Measurements from ENCODE around the gene DLX4. TPM values are rescaled to one million over a fixed set of nuclear protein-coding genes. Genes with fewer than 3 reads are reported as not detected.

DLX4 gene
- total and polyA plus RNA-seq, 2 donors (not counting 1 experiment from before 2014, with no cell fraction given) = 0.17 to 0.88 TPM

DNA sequence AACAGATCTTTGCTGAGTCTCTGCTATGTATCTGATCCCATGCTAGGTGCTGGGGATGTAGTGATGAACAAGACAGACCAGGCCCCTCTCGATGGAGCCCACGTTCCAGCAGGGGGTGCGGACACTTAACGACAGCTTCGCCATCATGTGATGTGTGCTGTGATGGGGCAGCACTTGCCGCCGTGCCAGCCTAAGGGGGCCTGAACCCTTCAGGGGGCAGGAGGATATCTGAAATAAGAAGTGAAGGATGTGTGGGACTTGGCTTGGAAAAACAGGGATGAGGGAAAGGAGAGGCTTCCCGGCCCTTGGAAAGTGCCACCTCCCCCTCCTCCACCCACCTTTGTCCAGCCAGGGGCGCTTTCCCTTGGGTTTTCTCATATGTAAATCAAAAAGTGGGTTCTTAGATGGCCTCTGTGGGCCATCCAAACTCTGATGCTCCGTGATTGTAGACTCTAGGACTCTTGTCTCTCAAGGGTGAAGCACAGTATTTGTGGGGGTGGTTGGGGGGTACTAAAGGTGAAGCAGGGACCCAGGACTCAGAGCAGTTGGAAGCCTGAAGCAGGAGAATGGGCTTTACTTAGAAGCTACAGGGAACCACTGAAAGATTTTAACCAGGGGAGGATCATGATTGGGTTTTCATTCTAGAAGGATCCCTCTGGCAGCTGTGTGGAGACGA, 30.0 kb downstream of the DLX4 start:
- ChIA-PET CTCF (interaction anchor here (0.5 to 7.0 kb wide), 40 partner anchors 7 to 503 kb away, joined by 3 to 186 read pairs (median 6); partner anchors contain the start of genes ITGA3, PDK2 and TAC4), POLR2A (interaction anchor here (1.0 to 1.2 kb wide), 2 partner anchors 8 to 30 kb away, joined by 3 read pairs; no protein-coding TSS in a partner anchor)
- DNase-seq (no peak), ATAC-seq (ENCODE audit: low read depth) (no peak)
- Histone ChIP-seq H3K27ac (ENCODE audit: low read length in 2 of 2) (no peak overlapping the region), H3K79me2 (ENCODE audit: control insufficient read depth, insufficient read depth, low read length) (no peaks in the 10 kb centered on the region), H3K4me3 (ENCODE audit: control extremely low read depth in 1 of 5, extremely low read depth in 1 of 5, insufficient read depth in 1 of 5, low read depth in 2 of 5, low read length in 4 of 5) (no peak overlapping the region), H2AFZ (ENCODE audit: insufficient read depth, low read depth, low read length, poor library complexity, severe bottlenecking) (peak overlapping the region; percentile 32), H4K20me1 (ENCODE audit: control insufficient read depth, insufficient read depth, low read length, poor library complexity, severe bottlenecking) (no peaks in the 10 kb centered on the region), H3K9ac (ENCODE audit: low read length) (no peak overlapping the region), H3K9me3 (ENCODE audit: control extremely low read depth in 1 of 3, control insufficient read depth in 2 of 3, insufficient read depth in 1 of 3, low read length in 2 of 3) (peaks cover 0 to 20% (median 0%) of the 10 kb centered on the region in 3 donors), H3K36me3 (replicated peaks in 1 of 2; ENCODE audit: control extremely low read depth in 1 of 2, control insufficient read depth in 1 of 2, extremely low read depth in 1 of 2, insufficient read depth in 2 of 2, low read length in 1 of 2) (no peaks in the 10 kb centered on the region), H3K27me3 (replicated peaks in 1 of 4; ENCODE audit: control extremely low read depth in 1 of 4, control insufficient read depth in 3 of 4, insufficient read depth in 4 of 4, low read length in 3 of 4) (peaks cover 0 to 68% (median 49%) of the 10 kb centered on the region in 4 experiments), H3K4me2 (replicated peaks; ENCODE audit: low read depth, low read length, poor library complexity, severe bottlenecking) (no peak overlapping the region), H3K4me1 (ENCODE audit: control insufficient read depth in 2 of 2, insufficient read depth in 2 of 2, low read length in 2 of 2) (peaks cover 36 to 38% of the 10 kb centered on the region in 2 donors)
- intact Hi-C loops (cut with micrococcal nuclease) = loop anchor here (1.0 kb wide), 4 partner anchors 47 to 429 kb away; no protein-coding TSS in a partner anchor
- no peak for TF ChIP-seq EZH2 (IDR thresholded peaks at IDR 0.05; ENCODE audit: borderline replicate concordance, insufficient read depth, low read depth, low read length, poor library complexity, severe bottlenecking)
- TF ChIP-seq, protein P1, sequence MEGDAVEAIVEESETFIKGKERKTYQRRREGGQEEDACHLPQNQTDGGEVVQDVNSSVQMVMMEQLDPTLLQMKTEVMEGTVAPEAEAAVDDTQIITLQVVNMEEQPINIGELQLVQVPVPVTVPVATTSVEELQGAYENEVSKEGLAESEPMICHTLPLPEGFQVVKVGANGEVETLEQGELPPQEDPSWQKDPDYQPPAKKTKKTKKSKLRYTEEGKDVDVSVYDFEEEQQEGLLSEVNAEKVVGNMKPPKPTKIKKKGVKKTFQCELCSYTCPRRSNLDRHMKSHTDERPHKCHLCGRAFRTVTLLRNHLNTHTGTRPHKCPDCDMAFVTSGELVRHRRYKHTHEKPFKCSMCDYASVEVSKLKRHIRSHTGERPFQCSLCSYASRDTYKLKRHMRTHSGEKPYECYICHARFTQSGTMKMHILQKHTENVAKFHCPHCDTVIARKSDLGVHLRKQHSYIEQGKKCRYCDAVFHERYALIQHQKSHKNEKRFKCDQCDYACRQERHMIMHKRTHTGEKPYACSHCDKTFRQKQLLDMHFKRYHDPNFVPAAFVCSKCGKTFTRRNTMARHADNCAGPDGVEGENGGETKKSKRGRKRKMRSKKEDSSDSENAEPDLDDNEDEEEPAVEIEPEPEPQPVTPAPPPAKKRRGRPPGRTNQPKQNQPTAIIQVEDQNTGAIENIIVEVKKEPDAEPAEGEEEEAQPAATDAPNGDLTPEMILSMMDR (IDR thresholded peaks at IDR 0.05) = no peak
- peaks cover 72% of the 10 kb centered on the region for H3K27me3 Mint-ChIP-seq
- WGBS (ENCODE audit: insufficient coverage) = 54% methylated on average over 7 of the region's 11 CpGs
- H3K27ac Mint-ChIP-seq = no peak overlapping the region
- no peak overlapping the region for H3K4me3 Mint-ChIP-seq
- peaks cover 35% of the 10 kb centered on the region for H3K4me1 Mint-ChIP-seq
- no peaks in the 10 kb centered on the region for H3K9me3 Mint-ChIP-seq (ENCODE audit: insufficient read depth)

GRCh38 chr17:50003911-50004310, 34.9 kb downstream of the DLX4 start:
- intact Hi-C loops (cut with micrococcal nuclease) = no loop called here
- Histone ChIP-seq H3K4me1 (ENCODE audit: control insufficient read depth in 2 of 2, insufficient read depth in 2 of 2, low read length in 2 of 2) (peaks cover 12% of the 10 kb centered on the region in 2 donors), H2AFZ (ENCODE audit: insufficient read depth, low read depth, low read length, poor library complexity, severe bottlenecking) (no peak overlapping the region), H3K4me3 (ENCODE audit: control extremely low read depth in 1 of 5, extremely low read depth in 1 of 5, insufficient read depth in 1 of 5, low read depth in 2 of 5, low read length in 4 of 5) (no peak overlapping the region), H3K36me3 (replicated peaks in 1 of 2; ENCODE audit: control extremely low read depth in 1 of 2, control insufficient read depth in 1 of 2, extremely low read depth in 1 of 2, insufficient read depth in 2 of 2, low read length in 1 of 2) (no peaks in the 10 kb centered on the region), H4K20me1 (ENCODE audit: control insufficient read depth, insufficient read depth, low read length, poor library complexity, severe bottlenecking) (no peaks in the 10 kb centered on the region), H3K9me3 (ENCODE audit: control extremely low read depth in 1 of 3, control insufficient read depth in 2 of 3, insufficient read depth in 1 of 3, low read length in 2 of 3) (peaks cover 0 to under 1% (median under 1%) of the 10 kb centered on the region in 3 donors), H3K4me2 (replicated peaks; ENCODE audit: low read depth, low read length, poor library complexity, severe bottlenecking) (no peak overlapping the region), H3K27me3 (replicated peaks in 1 of 4; ENCODE audit: control extremely low read depth in 1 of 4, control insufficient read depth in 3 of 4, insufficient read depth in 4 of 4, low read length in 3 of 4) (peaks cover 0 to 19% (median 14%) of the 10 kb centered on the region in 4 experiments), H3K27ac (ENCODE audit: low read length in 2 of 2) (no peak overlapping the region), H3K79me2 (ENCODE audit: control insufficient read depth, insufficient read depth, low read length) (no peaks in the 10 kb centered on the region), H3K9ac (ENCODE audit: low read length) (no peak overlapping the region)
- TF ChIP-seq EZH2 (IDR thresholded peaks at IDR 0.05; ENCODE audit: borderline replicate concordance, insufficient read depth, low read depth, low read length, poor library complexity, severe bottlenecking) = no peak
- TF ChIP-seq, protein P1 (IDR thresholded peaks at IDR 0.05) = no peak
- H3K27me3 Mint-ChIP-seq = peaks cover 31% of the 10 kb centered on the region
- H3K27ac Mint-ChIP-seq = no peak overlapping the region
- peaks cover 1% of the 10 kb centered on the region for H3K9me3 Mint-ChIP-seq (ENCODE audit: insufficient read depth)
- ATAC-seq (ENCODE audit: low read depth) = no peak
- H3K4me1 Mint-ChIP-seq = peaks cover 18% of the 10 kb centered on the region
- ChIA-PET CTCF (interaction anchor here (0.7 kb wide), 2 partner anchors 10 to 583 kb away, joined by 3 read pairs; no protein-coding TSS in a partner anchor), POLR2A (interaction anchor here (0.7 kb wide), 1 partner anchor 140 kb away, joined by 3 read pairs; no protein-coding TSS in a partner anchor)
- WGBS (ENCODE audit: insufficient coverage) = no CpG with 5 or more reads among the region's 4 CpGs
- DNase-seq = no peak
- no peak overlapping the region for H3K4me3 Mint-ChIP-seq
